Measurements from ENCODE around the gene PPFIA1.

DNA sequence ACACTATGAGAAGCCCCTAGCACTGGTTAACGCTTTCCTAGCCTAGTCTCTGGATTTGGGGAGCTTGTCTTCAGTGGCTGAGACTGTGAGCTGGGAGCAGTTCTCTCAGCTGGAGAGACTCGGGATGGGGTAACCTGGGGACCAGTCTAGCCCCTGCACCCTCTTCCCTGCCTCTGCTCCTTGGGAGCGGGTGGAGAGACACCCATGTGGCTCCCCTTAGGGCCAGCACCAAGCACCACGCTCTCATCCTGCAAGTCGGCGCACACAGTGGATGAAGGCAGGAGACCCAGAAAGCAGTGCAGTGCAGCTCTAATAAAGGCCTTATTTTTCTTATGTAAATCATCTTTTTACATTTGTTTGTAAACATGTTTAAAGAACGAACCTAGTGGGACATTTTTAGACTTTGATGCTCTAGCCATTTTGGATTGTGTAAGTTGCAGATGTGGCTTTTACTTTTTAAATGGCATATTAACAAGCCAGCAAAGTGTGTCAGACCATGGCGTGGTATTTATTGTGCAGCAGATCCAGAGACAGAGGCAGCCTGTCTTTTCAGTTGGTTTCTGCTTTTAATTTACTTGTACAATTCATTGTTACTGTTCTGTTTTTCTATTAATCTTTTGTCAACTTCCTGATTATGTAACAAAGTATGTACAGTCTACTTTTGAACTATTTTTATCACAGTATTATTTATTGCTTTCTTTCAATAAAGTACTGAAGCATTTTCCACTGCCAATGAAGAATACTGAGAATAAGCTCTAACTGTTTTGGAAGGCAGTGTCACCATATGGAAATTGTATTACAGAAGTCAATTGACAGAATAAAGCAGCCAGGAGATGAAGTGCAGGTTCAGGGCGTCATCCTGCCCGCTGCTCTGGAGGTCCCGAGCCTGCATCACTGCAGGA is 113.4 kb downstream of the PPFIA1 start:
- TF ChIP-seq EZH2 (IDR thresholded peaks at IDR 0.05; ENCODE audit: borderline replicate concordance, low read length): no peak
- TF ChIP-seq, protein P1, sequence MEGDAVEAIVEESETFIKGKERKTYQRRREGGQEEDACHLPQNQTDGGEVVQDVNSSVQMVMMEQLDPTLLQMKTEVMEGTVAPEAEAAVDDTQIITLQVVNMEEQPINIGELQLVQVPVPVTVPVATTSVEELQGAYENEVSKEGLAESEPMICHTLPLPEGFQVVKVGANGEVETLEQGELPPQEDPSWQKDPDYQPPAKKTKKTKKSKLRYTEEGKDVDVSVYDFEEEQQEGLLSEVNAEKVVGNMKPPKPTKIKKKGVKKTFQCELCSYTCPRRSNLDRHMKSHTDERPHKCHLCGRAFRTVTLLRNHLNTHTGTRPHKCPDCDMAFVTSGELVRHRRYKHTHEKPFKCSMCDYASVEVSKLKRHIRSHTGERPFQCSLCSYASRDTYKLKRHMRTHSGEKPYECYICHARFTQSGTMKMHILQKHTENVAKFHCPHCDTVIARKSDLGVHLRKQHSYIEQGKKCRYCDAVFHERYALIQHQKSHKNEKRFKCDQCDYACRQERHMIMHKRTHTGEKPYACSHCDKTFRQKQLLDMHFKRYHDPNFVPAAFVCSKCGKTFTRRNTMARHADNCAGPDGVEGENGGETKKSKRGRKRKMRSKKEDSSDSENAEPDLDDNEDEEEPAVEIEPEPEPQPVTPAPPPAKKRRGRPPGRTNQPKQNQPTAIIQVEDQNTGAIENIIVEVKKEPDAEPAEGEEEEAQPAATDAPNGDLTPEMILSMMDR (conservative IDR thresholded peaks at IDR 0.05 in 1 of 2, IDR thresholded peaks at IDR 0.05 in 1 of 2; ENCODE audit: extremely low read depth in 1 of 2, insufficient read depth in 1 of 2, low read depth in 1 of 2, low read length in 2 of 2): no peak
